GM20431 (cell line): Measurements from ENCODE around the gene ERLEC1.
"Not testable (repeated sequence)": the region's sequence is repeated elsewhere in the genome, so short reads cannot be mapped to it uniquely, and the experiment has no call there.

Source experiments
- in situ Hi-C: fragments of 300-500 bp; cut with MseI, MboI; formaldehyde crosslinking; loops from one replicate; pipeline ENCODE4 v1.15.0; 2020; ENCODE audit warnings: low sequenced_read_pairs; ENCODE audit not compliant: unreplicated experiment

ERLEC1 gene

GRCh38 chr2:53786705-53787613 is at the start of gene ERLEC1, which contains the start of gene ASB3:
Gene ERLEC1, plus strand, starts transcription at chr2:53787044. Its CDS starts 167 bp downstream, at chr2:53787211.
Gene ASB3, minus strand, starts transcription at chr2:53786953. Its CDS starts 21,381 bp downstream, at chr2:53765572.
- in situ Hi-C loops: no loop called here

GRCh38 chr2:53737091-53737490 is 49.8 kb upstream of the ERLEC1 start:
- in situ Hi-C loops: no loop called here

GRCh38 chr2:53739032-53739431 is 47.8 kb upstream of the ERLEC1 start:
- in situ Hi-C loops: no loop called here

- in situ Hi-C loops: no loop called here
Observed at GRCh38 chr2:53740170-53740569, 46.7 kb upstream of the ERLEC1 start.

GRCh38 chr2:53744395-53745065 is 42.3 kb upstream of the ERLEC1 start:
- in situ Hi-C loops: no loop called here

GRCh38 chr2:53750041-53750768 is 36.6 kb upstream of the ERLEC1 start:
- in situ Hi-C loops: no loop called here

GRCh38 chr2:53751728-53752127 is 35.1 kb upstream of the ERLEC1 start:
- in situ Hi-C loops: no loop called here

- in situ Hi-C loops: no loop called here
Observed at GRCh38 chr2:53752385-53752784, 34.5 kb upstream of the ERLEC1 start.

GRCh38 chr2:53753041-53753440 is 33.8 kb upstream of the ERLEC1 start:
- in situ Hi-C loops: no loop called here

- in situ Hi-C loops: no loop called here
Observed at GRCh38 chr2:53755121-53755520, 31.7 kb upstream of the ERLEC1 start.

GRCh38 chr2:53756644-53757043 is 30.2 kb upstream of the ERLEC1 start:
- in situ Hi-C loops: no loop called here

- in situ Hi-C loops: not testable (repeated sequence)
Observed at GRCh38 chr2:53757206-53757605, 29.6 kb upstream of the ERLEC1 start.

- in situ Hi-C loops: no loop called here
Observed at GRCh38 chr2:53765767-53766166, 21.1 kb upstream of the ERLEC1 start.

GRCh38 chr2:53767405-53768241 is 19.2 kb upstream of the ERLEC1 start, which contains the start of gene CHAC2:
Gene CHAC2, plus strand, starts transcription at chr2:53767804. Its CDS starts 83 bp downstream, at chr2:53767887.
- in situ Hi-C loops: no loop called here

- in situ Hi-C loops: no loop called here
Observed at GRCh38 chr2:53768242-53768542, 18.7 kb upstream of the ERLEC1 start.

- in situ Hi-C loops: no loop called here
Observed at GRCh38 chr2:53769318-53769945, 17.4 kb upstream of the ERLEC1 start.

- in situ Hi-C loops: no loop called here
Observed at GRCh38 chr2:53770264-53770663, 16.6 kb upstream of the ERLEC1 start.

- in situ Hi-C loops: no loop called here
Observed at GRCh38 chr2:53777134-53777533, 9.7 kb upstream of the ERLEC1 start.

GRCh38 chr2:53778536-53779162 is 8.2 kb upstream of the ERLEC1 start:
- in situ Hi-C loops: no loop called here
